Smooth muscle cell (in vitro differentiated cells): ENCODE measurements around the gene RAB35. TPM values are rescaled to one million over a fixed set of nuclear protein-coding genes. Genes with fewer than 3 reads are reported as not detected.

ENCODE experiments used
- DNase-seq: peaks from one replicate; lab custom pipeline; 2025; ENCODE audit not compliant: unreplicated experiment; lab: John Stamatoyannopoulos, UW
- H2AFZ ChIP-seq: fragments of 200-600 bp; sonication (generic); 2 replicates; pipeline ENCODE4 v1.6.0; 2016; ENCODE audit warnings: antibody characterized with exemption, low read depth, mild to moderate bottlenecking
- H3F3A ChIP-seq: fragments of 200-600 bp; sonication (generic); 2 replicates; pipeline ENCODE4 v1.6.0; 2017; ENCODE audit warnings: antibody characterized with exemption, low read depth
- H3K27ac ChIP-seq: fragments of 200-600 bp; sonication (generic); 2 replicates; pipeline ENCODE4 v1.5.1; 2016; ENCODE audit warnings: low read depth, mild to moderate bottlenecking
- H3K27me3 ChIP-seq: fragments of 200-600 bp; sonication (generic); 2 replicates; pipeline ENCODE4 v1.6.1; 2016; ENCODE audit warnings: low read depth, mild to moderate bottlenecking
- H3K36me3 ChIP-seq: fragments of 200-600 bp; sonication (generic); 2 replicates; pipeline ENCODE4 v1.5.1; 2016; ENCODE audit warnings: low read depth
- H3K4me1 ChIP-seq: fragments of 200-600 bp; sonication (generic); 2 replicates; pipeline ENCODE4 v1.5.1; 2016; ENCODE audit warnings: low read depth
- H3K4me2 ChIP-seq: fragments of 200-600 bp; sonication (generic); 2 replicates; pipeline ENCODE4 v1.6.0; 2016; ENCODE audit warnings: mild to moderate bottlenecking
- H3K4me3 ChIP-seq: fragments of 200-600 bp; sonication (generic); 2 replicates; pipeline ENCODE4 v1.5.1; 2016; ENCODE audit warnings: mild to moderate bottlenecking
- H3K79me2 ChIP-seq: fragments of 200-600 bp; sonication (generic); 2 replicates; pipeline ENCODE4 v1.6.0; 2016; ENCODE audit warnings: low read depth, mild to moderate bottlenecking
- H3K9ac ChIP-seq: fragments of 200-600 bp; sonication (generic); 2 replicates; pipeline ENCODE4 v1.6.0; 2016; ENCODE audit warnings: low read depth
- H3K9me3 ChIP-seq: fragments of 200-600 bp; sonication (generic); replicated peaks from 2 replicates; pipeline ENCODE4 v1.5.1; 2016; ENCODE audit warnings: low read depth
- H4K20me1 ChIP-seq: fragments of 200-600 bp; sonication (generic); 2 replicates; pipeline ENCODE4 v1.6.0; 2016; ENCODE audit warnings: low read depth
- WGBS: methylation state at CpG from one replicate; pipeline ENCODE4 v1.1.7; 2016; ENCODE audit warnings: low lambda C conversion rate; 5-methylcytosine and 5-hydroxymethylcytosine counted together
- polyA plus RNA-seq: library from polyadenylated mRNA; unstranded; fragments of >200 nt; fragmentation: Nextera tagmentation; extraction: Ambion mirVana; gene quantifications from 2 replicates; pipeline ENCODE4 v1.2.1, GENCODE V29; 2016
- total RNA-seq: library from RNA; depleted of rRNA; stranded (reverse); fragments of >200 nt; gene quantifications from 2 replicates; pipeline ENCODE4 v1.2.3, GENCODE V29; 2014
- TF ChIP-seq, protein P1 (sequence below): fragments of 200-600 bp; sonication (generic); IDR thresholded peaks from 2 replicates; pipeline ENCODE4 v1.5.1; 2017; ENCODE audit warnings: borderline replicate concordance, mild to moderate bottlenecking, antibody characterized with exemption; ENCODE audit not compliant: insufficient read depth, poor library complexity, severe bottlenecking

Gene RAB35
- total and polyA plus RNA-seq, 2 experiments from 2014 or later, result 19.1 to 19.3 TPM

DNA sequence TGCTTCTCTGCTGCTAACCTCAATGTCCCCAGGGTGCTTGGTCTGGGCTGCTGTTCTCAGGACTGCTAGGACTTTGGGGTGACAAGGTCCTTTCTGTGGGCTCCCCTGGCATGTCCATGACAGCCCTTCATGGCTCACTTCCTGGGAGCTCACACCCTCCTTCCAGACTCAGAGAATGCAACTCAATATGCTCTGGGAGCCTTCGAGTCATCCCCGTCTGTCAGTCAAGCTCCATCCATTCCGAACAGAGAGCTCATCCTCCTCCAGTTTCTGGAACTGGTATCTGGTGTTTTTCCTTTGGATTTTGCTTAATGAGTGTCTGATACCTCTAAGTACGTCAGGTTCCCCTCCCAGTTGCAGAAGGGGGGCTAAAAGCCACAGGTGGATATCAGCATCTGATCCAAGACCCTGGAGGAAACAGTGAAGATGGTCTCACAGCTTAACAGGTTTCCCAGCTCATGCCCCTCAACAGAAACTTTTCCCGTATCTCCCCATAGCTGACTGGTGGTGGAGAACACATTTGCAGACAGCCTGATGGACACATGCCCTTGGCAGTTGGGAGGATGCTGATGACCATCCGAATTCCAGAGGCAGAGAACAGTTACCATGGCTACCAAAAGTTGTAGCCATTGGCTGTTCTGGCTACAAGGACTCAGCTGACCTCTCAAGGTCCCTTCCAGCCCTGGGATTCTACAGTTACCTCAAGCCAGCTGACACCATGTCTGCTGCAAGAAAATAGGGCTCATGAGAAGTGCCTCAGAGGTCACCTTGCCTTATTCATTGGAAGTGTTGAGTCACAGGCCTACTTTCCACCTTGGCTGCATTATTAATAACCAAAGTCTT lies 9.5 kb upstream of the RAB35 start:
- no peaks in the 10 kb centered on the region for H3F3A ChIP-seq
- H3K4me1 ChIP-seq, result no peaks in the 10 kb centered on the region
- no peak overlapping the region for H3K27ac ChIP-seq
- no peaks in the 10 kb centered on the region for H3K9me3 ChIP-seq
- no peak overlapping the region for H3K9ac ChIP-seq
- H3K4me3 ChIP-seq, result no peak overlapping the region
- H3K36me3 ChIP-seq, result no peaks in the 10 kb centered on the region
- WGBS, result 91% methylated on average over 6 of the region's 6 CpGs
- H4K20me1 ChIP-seq, result no peaks in the 10 kb centered on the region
- DNase-seq, result no peak
- no peak overlapping the region for H3K4me2 ChIP-seq
- no peaks in the 10 kb centered on the region for H3K27me3 ChIP-seq
- no peak overlapping the region for H2AFZ ChIP-seq
- TF ChIP-seq, protein P1, sequence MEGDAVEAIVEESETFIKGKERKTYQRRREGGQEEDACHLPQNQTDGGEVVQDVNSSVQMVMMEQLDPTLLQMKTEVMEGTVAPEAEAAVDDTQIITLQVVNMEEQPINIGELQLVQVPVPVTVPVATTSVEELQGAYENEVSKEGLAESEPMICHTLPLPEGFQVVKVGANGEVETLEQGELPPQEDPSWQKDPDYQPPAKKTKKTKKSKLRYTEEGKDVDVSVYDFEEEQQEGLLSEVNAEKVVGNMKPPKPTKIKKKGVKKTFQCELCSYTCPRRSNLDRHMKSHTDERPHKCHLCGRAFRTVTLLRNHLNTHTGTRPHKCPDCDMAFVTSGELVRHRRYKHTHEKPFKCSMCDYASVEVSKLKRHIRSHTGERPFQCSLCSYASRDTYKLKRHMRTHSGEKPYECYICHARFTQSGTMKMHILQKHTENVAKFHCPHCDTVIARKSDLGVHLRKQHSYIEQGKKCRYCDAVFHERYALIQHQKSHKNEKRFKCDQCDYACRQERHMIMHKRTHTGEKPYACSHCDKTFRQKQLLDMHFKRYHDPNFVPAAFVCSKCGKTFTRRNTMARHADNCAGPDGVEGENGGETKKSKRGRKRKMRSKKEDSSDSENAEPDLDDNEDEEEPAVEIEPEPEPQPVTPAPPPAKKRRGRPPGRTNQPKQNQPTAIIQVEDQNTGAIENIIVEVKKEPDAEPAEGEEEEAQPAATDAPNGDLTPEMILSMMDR, result no peak
- no peaks in the 10 kb centered on the region for H3K79me2 ChIP-seq

DNA sequence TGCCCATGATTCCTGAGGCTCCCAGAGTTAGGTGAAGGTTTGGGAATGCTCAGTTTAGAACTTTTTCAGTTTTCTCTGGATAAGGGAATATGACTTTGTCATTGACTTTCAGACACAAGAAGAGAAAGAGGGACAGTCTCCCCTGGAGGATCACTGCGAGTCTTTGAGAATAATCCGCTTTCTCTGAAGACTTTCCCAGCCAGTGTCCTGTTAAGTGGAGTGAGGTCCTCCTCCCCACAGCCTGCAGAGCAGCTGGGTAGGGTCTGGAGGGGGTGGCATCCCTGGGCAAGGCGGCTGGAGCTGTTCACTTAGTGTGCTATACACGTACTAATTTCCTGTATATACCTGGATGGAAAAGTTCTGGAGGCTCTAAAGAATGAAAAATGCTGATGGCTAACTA lies 8.5 kb upstream of the RAB35 start:
- no peak for DNase-seq
- no peak overlapping the region for H3K4me2 ChIP-seq
- no peaks in the 10 kb centered on the region for H3F3A ChIP-seq
- H3K4me1 ChIP-seq, result no peaks in the 10 kb centered on the region
- H3K9me3 ChIP-seq, result no peaks in the 10 kb centered on the region
- H3K9ac ChIP-seq, result no peak overlapping the region
- no peaks in the 10 kb centered on the region for H3K27me3 ChIP-seq
- H2AFZ ChIP-seq, result no peak overlapping the region
- TF ChIP-seq, protein P1, result no peak
- H3K79me2 ChIP-seq, result no peaks in the 10 kb centered on the region
- H3K27ac ChIP-seq, result no peak overlapping the region
- WGBS, result 97% methylated on average over 4 of the region's 4 CpGs
- H3K36me3 ChIP-seq, result no peaks in the 10 kb centered on the region
- H3K4me3 ChIP-seq, result no peak overlapping the region
- H4K20me1 ChIP-seq, result no peaks in the 10 kb centered on the region

DNA sequence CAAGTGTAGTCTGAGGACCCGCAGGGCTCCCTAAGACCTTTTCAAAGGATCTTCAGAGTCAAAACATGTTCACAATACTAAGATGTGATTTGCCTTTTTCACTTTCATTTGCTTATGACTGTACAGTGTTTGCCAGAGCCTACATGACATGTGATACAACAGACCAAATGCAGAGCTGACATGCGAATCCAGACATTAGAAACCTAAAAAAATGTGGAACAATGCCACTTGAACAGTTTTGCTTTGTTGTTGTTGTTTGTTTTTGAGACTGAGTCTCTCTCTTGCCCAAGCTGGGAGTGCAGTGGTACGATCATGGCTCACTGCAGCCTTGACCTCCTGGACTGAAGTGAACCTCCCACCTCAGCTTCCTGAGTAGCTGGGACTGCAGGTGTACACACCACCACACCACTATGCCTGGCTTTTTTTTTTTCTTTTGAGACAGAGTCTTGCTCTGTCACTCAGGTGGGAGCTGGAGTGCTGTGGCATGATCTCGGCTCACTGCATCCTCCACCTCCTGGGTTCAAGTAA lies 5.3 kb upstream of the RAB35 start:
- Histone ChIP-seq H3K27me3 (no peaks in the 10 kb centered on the region), H2AFZ (no peak overlapping the region), H3F3A (peaks cover 16% of the 10 kb centered on the region), H3K9ac (no peak overlapping the region), H3K9me3 (no peaks in the 10 kb centered on the region), H4K20me1 (peaks cover 4% of the 10 kb centered on the region), H3K36me3 (no peaks in the 10 kb centered on the region), H3K4me3 (no peak overlapping the region), H3K79me2 (no peaks in the 10 kb centered on the region), H3K4me2 (no peak overlapping the region), H3K4me1 (peaks cover 15% of the 10 kb centered on the region), H3K27ac (no peak overlapping the region)
- TF ChIP-seq, protein P1, result no peak
- no peak for DNase-seq
- 92% methylated on average over 4 of the region's 4 CpGs for WGBS
